NCI-H69 (cell line): Measurements from ENCODE around the gene ATRIP.

Experiments
- DNase-seq: peaks from one replicate; lab custom pipeline; 2025; lab: John Stamatoyannopoulos, UW

Gene ATRIP

GRCh38 chr3:48410205-48411040 lies 36.1 kb upstream of the ATRIP start:
- DNase-seq = no peak

GRCh38 chr3:48411041-48411588 lies 35.4 kb upstream of the ATRIP start:
- DNase-seq = no peak

GRCh38 chr3:48411606-48412374 lies 34.7 kb upstream of the ATRIP start:
- no peak for DNase-seq

GRCh38 chr3:48412375-48413001 lies 34.0 kb upstream of the ATRIP start:
- DNase-seq = no peak

- no peak for DNase-seq
These were observed 33.5 kb upstream of the ATRIP start for GRCh38 chr3:48413086-48413485.

GRCh38 chr3:48413611-48414010 lies 32.9 kb upstream of the ATRIP start:
- no peak for DNase-seq

GRCh38 chr3:48414376-48415250 lies 31.9 kb upstream of the ATRIP start:
- no peak for DNase-seq

GRCh38 chr3:48415251-48415953 lies 31.1 kb upstream of the ATRIP start:
- DNase-seq = no peak

GRCh38 chr3:48416091-48416505 lies 30.4 kb upstream of the ATRIP start:
- no peak for DNase-seq

- no peak for DNase-seq
These were observed 30.0 kb upstream of the ATRIP start for GRCh38 chr3:48416546-48416945.

- DNase-seq = no peak
These were observed 28.9 kb upstream of the ATRIP start for GRCh38 chr3:48417529-48418108.

GRCh38 chr3:48418140-48418539 lies 28.4 kb upstream of the ATRIP start:
- no peak for DNase-seq

- no peak for DNase-seq
These were observed 27.9 kb upstream of the ATRIP start for GRCh38 chr3:48418651-48419050.

GRCh38 chr3:48419149-48419548 lies 27.4 kb upstream of the ATRIP start:
- DNase-seq = no peak

GRCh38 chr3:48419597-48419996 lies 26.9 kb upstream of the ATRIP start:
- DNase-seq = no peak

GRCh38 chr3:48420561-48420960 lies 26.0 kb upstream of the ATRIP start:
- DNase-seq = no peak

- no peak for DNase-seq
These were observed 24.3 kb upstream of the ATRIP start for GRCh38 chr3:48422272-48422671.

GRCh38 chr3:48422681-48423080 lies 23.9 kb upstream of the ATRIP start:
- no peak for DNase-seq

GRCh38 chr3:48423241-48423882 lies 23.2 kb upstream of the ATRIP start:
- no peak for DNase-seq
